ENCODE measurements around the gene APEX2. TPM values are rescaled to one million over a fixed set of nuclear protein-coding genes. Genes with fewer than 3 reads are reported as not detected.
"Not testable (repeated sequence)": the region's sequence is repeated elsewhere in the genome, so short reads cannot be mapped to it uniquely, and the experiment has no call there.

APEX2 gene
- total RNA-seq, 1 donor, result 6.5 TPM

DNA sequence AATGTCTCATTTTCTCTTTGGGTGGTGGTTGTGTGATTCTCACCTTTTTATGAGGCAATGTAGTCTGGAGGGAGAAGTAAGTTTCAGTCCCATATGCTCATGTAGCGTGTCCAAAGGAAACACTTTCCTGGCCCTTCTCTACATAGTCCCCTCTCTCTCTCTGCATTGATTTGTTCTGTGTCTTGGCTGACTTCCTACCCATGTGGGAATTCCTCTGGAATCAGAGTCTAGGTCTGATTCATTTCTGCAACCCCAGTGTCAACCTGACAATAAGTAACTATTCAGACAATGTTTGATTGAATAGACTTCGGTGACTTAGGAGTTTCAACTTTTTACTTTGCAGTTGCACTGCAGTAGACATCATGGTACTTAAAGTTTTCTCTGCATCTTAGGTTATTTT, 33.3 kb downstream of the APEX2 start:
- Histone ChIP-seq H4K20me1 (ENCODE audit: insufficient read depth, low read length) (no peaks in the 10 kb centered on the region), H3K9me3 (ENCODE audit: low read depth, low read length) (no peaks in the 10 kb centered on the region), H3K4me1 (ENCODE audit: insufficient read depth, low read length) (no peaks in the 10 kb centered on the region), H3K27me3 (ENCODE audit: insufficient read depth, low read length) (no peaks in the 10 kb centered on the region), H3K27ac (ENCODE audit: low read depth, low read length) (no peak overlapping the region), H2AFZ (ENCODE audit: low read length) (no peak overlapping the region), H3K36me3 (ENCODE audit: insufficient read depth, low read length) (no peaks in the 10 kb centered on the region), H3K79me2 (ENCODE audit: insufficient read depth, low read length) (no peaks in the 10 kb centered on the region), H3K4me3 (ENCODE audit: insufficient read depth, low read length) (no peak overlapping the region), H3K4me2 (ENCODE audit: insufficient read depth, low read length) (no peak overlapping the region)
- TF ChIP-seq, protein P1, sequence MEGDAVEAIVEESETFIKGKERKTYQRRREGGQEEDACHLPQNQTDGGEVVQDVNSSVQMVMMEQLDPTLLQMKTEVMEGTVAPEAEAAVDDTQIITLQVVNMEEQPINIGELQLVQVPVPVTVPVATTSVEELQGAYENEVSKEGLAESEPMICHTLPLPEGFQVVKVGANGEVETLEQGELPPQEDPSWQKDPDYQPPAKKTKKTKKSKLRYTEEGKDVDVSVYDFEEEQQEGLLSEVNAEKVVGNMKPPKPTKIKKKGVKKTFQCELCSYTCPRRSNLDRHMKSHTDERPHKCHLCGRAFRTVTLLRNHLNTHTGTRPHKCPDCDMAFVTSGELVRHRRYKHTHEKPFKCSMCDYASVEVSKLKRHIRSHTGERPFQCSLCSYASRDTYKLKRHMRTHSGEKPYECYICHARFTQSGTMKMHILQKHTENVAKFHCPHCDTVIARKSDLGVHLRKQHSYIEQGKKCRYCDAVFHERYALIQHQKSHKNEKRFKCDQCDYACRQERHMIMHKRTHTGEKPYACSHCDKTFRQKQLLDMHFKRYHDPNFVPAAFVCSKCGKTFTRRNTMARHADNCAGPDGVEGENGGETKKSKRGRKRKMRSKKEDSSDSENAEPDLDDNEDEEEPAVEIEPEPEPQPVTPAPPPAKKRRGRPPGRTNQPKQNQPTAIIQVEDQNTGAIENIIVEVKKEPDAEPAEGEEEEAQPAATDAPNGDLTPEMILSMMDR (IDR thresholded peaks at IDR 0.05; ENCODE audit: extremely low read depth, low read depth, low read length), result no peak
- DNase-seq (ENCODE audit: insufficient read length, low spot score, missing footprints), result no peak

DNA sequence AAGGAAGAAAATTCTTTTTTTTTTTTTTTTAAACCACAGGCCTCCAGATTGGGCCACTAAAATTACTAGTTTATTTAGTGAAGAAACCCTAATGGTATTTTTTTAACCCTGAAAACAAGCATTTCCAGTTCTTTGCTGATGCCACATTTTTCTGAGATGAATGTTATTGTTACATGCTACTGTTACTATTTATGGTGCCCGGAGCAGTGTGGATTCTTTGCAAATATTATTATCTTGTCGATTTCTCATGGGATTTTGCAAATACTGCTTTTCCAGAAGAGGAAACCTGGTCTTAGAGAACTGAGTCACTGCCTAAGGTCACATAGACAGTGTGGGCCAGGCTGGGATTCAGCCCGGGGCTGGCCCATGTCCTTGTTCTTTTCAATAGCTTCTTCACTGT, 39.3 kb downstream of the APEX2 start:
- Histone ChIP-seq H3K27ac (ENCODE audit: low read depth, low read length) (no peak overlapping the region), H3K27me3 (ENCODE audit: insufficient read depth, low read length) (no peaks in the 10 kb centered on the region), H4K20me1 (ENCODE audit: insufficient read depth, low read length) (no peaks in the 10 kb centered on the region), H3K9me3 (ENCODE audit: low read depth, low read length) (no peaks in the 10 kb centered on the region), H3K79me2 (ENCODE audit: insufficient read depth, low read length) (no peaks in the 10 kb centered on the region), H3K4me2 (ENCODE audit: insufficient read depth, low read length) (no peak overlapping the region), H3K4me1 (ENCODE audit: insufficient read depth, low read length) (peaks cover 6% of the 10 kb centered on the region), H3K4me3 (ENCODE audit: insufficient read depth, low read length) (no peak overlapping the region), H2AFZ (ENCODE audit: low read length) (no peak overlapping the region), H3K36me3 (ENCODE audit: insufficient read depth, low read length) (no peaks in the 10 kb centered on the region)
- TF ChIP-seq, protein P1 (IDR thresholded peaks at IDR 0.05; ENCODE audit: extremely low read depth, low read depth, low read length), result no peak
- peak; percentile 35 for DNase-seq (ENCODE audit: insufficient read length, low spot score, missing footprints)

DNA sequence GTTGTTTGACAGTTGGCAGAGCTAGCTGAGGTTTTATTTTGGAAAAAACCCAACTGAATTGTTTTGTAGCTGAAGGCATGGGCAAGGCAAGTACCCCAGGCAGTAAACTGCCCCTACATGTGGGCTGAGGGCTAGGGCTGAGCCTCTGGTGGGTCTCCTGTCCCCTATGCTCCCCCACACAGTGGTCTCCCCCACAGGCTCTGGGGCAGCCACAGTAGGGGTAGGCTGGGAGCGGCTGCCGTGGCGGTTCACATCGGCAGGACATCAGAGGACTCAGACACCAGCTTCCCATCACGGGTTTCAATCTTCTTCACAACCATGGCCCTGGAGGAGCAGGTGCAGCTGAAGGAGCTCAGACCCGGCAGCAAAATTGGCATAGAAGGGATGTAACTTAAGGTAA, 41.4 kb downstream of the APEX2 start:
- Histone ChIP-seq H3K27ac (ENCODE audit: low read depth, low read length) (no peak overlapping the region), H3K9me3 (ENCODE audit: low read depth, low read length) (no peaks in the 10 kb centered on the region), H3K4me1 (ENCODE audit: insufficient read depth, low read length) (peaks cover 6% of the 10 kb centered on the region), H3K79me2 (ENCODE audit: insufficient read depth, low read length) (no peaks in the 10 kb centered on the region), H3K4me3 (ENCODE audit: insufficient read depth, low read length) (no peak overlapping the region), H3K36me3 (ENCODE audit: insufficient read depth, low read length) (no peaks in the 10 kb centered on the region), H3K27me3 (ENCODE audit: insufficient read depth, low read length) (no peaks in the 10 kb centered on the region), H3K4me2 (ENCODE audit: insufficient read depth, low read length) (no peak overlapping the region), H2AFZ (ENCODE audit: low read length) (no peak overlapping the region), H4K20me1 (ENCODE audit: insufficient read depth, low read length) (no peaks in the 10 kb centered on the region)
- no peak for DNase-seq (ENCODE audit: insufficient read length, low spot score, missing footprints)
- TF ChIP-seq, protein P1 (IDR thresholded peaks at IDR 0.05; ENCODE audit: extremely low read depth, low read depth, low read length), result no peak

DNA sequence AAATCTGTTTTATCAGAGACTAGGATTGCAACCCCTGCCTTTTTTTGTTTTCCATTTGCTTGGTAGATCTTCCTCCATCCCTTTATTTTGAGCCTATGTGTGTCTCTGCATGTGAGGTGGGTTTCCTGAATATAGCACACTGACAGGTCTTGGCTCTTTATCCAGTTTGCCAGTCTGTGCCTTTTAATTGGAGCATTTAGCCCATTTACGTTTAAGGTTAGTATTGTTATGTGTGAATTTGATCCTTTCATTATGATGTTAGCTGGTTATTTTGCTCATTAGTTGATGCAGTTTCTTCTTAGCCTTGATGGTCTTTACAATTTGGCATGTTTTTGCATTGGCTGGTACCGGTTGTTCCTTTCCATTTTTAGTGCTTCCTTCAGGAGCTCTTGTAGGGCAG, 50.4 kb downstream of the APEX2 start:
- not testable (repeated sequence) for H2AFZ ChIP-seq (ENCODE audit: low read length); H4K20me1 ChIP-seq (ENCODE audit: insufficient read depth, low read length); H3K9me3 ChIP-seq (ENCODE audit: low read depth, low read length); H3K36me3 ChIP-seq (ENCODE audit: insufficient read depth, low read length); H3K27ac ChIP-seq (ENCODE audit: low read depth, low read length); DNase-seq (ENCODE audit: insufficient read length, low spot score, missing footprints); H3K27me3 ChIP-seq (ENCODE audit: insufficient read depth, low read length); H3K4me1 ChIP-seq (ENCODE audit: insufficient read depth, low read length); H3K4me3 ChIP-seq (ENCODE audit: insufficient read depth, low read length); H3K79me2 ChIP-seq (ENCODE audit: insufficient read depth, low read length); H3K4me2 ChIP-seq (ENCODE audit: insufficient read depth, low read length)
